ENCODE data around the gene NR1I3. TPM values are rescaled to one million over a fixed set of nuclear protein-coding genes. Genes with fewer than 3 reads are reported as not detected.

The NR1I3 gene
- total and polyA plus RNA-seq, 2 of the 13 experiments (the other 11 are each of a cell fraction or from before 2014, with no cell fraction given), result 0.62 to 0.95 TPM

- 0 out of 2 replicates have a peak, but pooled peaks have one; percentile 14 for TF ChIP-seq ARID3A (IDR thresholded peaks at IDR 0.05; ENCODE audit: low read depth, low read length)
- no peak for TF ChIP-seq TFDP2 (CRISPR knock-in tag; IDR thresholded peaks at IDR 0.05)
- no peak for TF ChIP-seq NFKB2 (CRISPR knock-in tag; IDR thresholded peaks at IDR 0.05; ENCODE audit: borderline replicate concordance)
- TF ChIP-seq ZFP62 (CRISPR knock-in tag; IDR thresholded peaks at IDR 0.05), result no peak
- no peak for TF ChIP-seq MTA1 (CRISPR knock-in tag; IDR thresholded peaks at IDR 0.05; ENCODE audit: borderline replicate concordance)
- TF ChIP-seq CEBPB (IDR thresholded peaks at IDR 0.05; ENCODE audit: borderline replicate concordance, low read depth, low read length), result peak; percentile 44; the same call in 1 of the 2 replicates
- no peak for TF ChIP-seq HNF4G (IDR thresholded peaks at IDR 0.05; ENCODE audit: borderline replicate concordance, low read depth, low read length)
- TF ChIP-seq HNF4G (CRISPR knock-in tag; IDR thresholded peaks at IDR 0.05; ENCODE audit: borderline replicate concordance, low read depth), result peak; percentile 46; the same call in 1 of the 2 replicates
- TF ChIP-seq ARID4A (CRISPR knock-in tag; IDR thresholded peaks at IDR 0.05; ENCODE audit: borderline replicate concordance), result no peak
- no peak for TF ChIP-seq ZNF576 (CRISPR knock-in tag; IDR thresholded peaks at IDR 0.05)
- no peak for TF ChIP-seq RFXANK (CRISPR knock-in tag; IDR thresholded peaks at IDR 0.05)
- no peak for TF ChIP-seq NR3C1 (CRISPR knock-in tag; IDR thresholded peaks at IDR 0.05)
Measured at GRCh38 chr1:161287482-161288054, 49.6 kb upstream of the NR1I3 start (continued).
